GM12872 (cell line): ENCODE measurements around the gene FST.

Experiments used
- TF ChIP-seq, protein P1 (sequence below): IDR thresholded peaks from 3 replicates; pipeline ENCODE4 v1.5.1; 2011; ENCODE audit warnings: low read depth, mild to moderate bottlenecking, low read length, moderate library complexity; ENCODE audit not compliant: insufficient read depth

FST gene

GRCh38 chr5:53503562-53504218, 23.3 kb downstream of the FST start:
- TF ChIP-seq, protein P1, sequence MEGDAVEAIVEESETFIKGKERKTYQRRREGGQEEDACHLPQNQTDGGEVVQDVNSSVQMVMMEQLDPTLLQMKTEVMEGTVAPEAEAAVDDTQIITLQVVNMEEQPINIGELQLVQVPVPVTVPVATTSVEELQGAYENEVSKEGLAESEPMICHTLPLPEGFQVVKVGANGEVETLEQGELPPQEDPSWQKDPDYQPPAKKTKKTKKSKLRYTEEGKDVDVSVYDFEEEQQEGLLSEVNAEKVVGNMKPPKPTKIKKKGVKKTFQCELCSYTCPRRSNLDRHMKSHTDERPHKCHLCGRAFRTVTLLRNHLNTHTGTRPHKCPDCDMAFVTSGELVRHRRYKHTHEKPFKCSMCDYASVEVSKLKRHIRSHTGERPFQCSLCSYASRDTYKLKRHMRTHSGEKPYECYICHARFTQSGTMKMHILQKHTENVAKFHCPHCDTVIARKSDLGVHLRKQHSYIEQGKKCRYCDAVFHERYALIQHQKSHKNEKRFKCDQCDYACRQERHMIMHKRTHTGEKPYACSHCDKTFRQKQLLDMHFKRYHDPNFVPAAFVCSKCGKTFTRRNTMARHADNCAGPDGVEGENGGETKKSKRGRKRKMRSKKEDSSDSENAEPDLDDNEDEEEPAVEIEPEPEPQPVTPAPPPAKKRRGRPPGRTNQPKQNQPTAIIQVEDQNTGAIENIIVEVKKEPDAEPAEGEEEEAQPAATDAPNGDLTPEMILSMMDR: no peak

GRCh38 chr5:53507013-53507412, 26.6 kb downstream of the FST start:
- TF ChIP-seq, protein P1: no peak

GRCh38 chr5:53508125-53508524, 27.7 kb downstream of the FST start:
- TF ChIP-seq, protein P1: no peak

GRCh38 chr5:53512539-53512938, 32.1 kb downstream of the FST start:
- TF ChIP-seq, protein P1: no peak

DNA sequence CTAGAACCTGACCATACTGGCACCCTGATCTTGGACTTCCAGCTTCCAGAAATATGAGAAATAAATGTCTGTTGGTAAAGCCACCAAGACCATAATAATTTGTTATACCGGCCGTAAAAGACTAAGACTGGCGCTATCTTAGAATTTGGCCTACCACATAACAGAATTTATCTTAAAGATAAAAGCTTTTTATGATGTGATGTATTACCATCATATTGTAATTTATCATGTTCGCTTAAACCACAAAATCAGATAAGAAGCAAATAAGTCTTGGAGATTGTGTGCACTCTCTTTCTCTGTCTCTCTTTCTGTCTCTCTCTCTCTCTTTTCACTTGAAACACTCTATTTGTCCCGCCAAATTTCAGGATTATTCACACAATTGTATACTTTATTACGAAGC, 35.6 kb downstream of the FST start:
- TF ChIP-seq, protein P1: no peak

GRCh38 chr5:53520813-53521212, 40.4 kb downstream of the FST start:
- TF ChIP-seq, protein P1: no peak
